ENCODE results near the gene UNC5C. TPM values are rescaled to one million over a fixed set of nuclear protein-coding genes. Genes with fewer than 3 reads are reported as not detected.
A peak's percentile ranks its signal among the peaks of the same experiment; 100 is the strongest.

UNC5C gene
- total RNA-seq, 2 experiments from 2014 or later, result not detected

- Histone ChIP-seq H3K9me3 (ENCODE audit: low read length) (no peaks in the 10 kb centered on the region), H3K36me3 (ENCODE audit: insufficient read depth, low read length) (no peaks in the 10 kb centered on the region), H3K4me2 (ENCODE audit: low read length) (no peak overlapping the region), H3K4me3 (ENCODE audit: low read depth, low read length, poor library complexity, severe bottlenecking) (no peak overlapping the region), H4K20me1 (ENCODE audit: insufficient read depth, low read length) (no peaks in the 10 kb centered on the region), H3K9me2 (ENCODE audit: insufficient read depth, low read length) (no peaks in the 10 kb centered on the region), H3K79me2 (ENCODE audit: insufficient read depth, low read depth, low read length) (no peaks in the 10 kb centered on the region), H2AFZ (ENCODE audit: low read length) (no peak overlapping the region), H3K27ac (ENCODE audit: low read depth, low read length, poor library complexity, severe bottlenecking) (peak overlapping the region; percentile 59), H3K4me1 (ENCODE audit: insufficient read depth, low read length, poor library complexity, severe bottlenecking) (peaks cover 79% of the 10 kb centered on the region)
- intact Hi-C loops (cut with micrococcal nuclease; ENCODE audit: unreplicated experiment), result no loop called here
- ChIA-PET CTCF (ENCODE audit: unreplicated experiment) (no interaction called here), POLR2A (no interaction called here)
- DNase-seq (ENCODE audit: low spot score), result no peak
- no peak for TF ChIP-seq EZH2phosphoT487 (IDR thresholded peaks at IDR 0.05; ENCODE audit: borderline replicate concordance, low read depth, low read length)
- TF ChIP-seq, protein P1, sequence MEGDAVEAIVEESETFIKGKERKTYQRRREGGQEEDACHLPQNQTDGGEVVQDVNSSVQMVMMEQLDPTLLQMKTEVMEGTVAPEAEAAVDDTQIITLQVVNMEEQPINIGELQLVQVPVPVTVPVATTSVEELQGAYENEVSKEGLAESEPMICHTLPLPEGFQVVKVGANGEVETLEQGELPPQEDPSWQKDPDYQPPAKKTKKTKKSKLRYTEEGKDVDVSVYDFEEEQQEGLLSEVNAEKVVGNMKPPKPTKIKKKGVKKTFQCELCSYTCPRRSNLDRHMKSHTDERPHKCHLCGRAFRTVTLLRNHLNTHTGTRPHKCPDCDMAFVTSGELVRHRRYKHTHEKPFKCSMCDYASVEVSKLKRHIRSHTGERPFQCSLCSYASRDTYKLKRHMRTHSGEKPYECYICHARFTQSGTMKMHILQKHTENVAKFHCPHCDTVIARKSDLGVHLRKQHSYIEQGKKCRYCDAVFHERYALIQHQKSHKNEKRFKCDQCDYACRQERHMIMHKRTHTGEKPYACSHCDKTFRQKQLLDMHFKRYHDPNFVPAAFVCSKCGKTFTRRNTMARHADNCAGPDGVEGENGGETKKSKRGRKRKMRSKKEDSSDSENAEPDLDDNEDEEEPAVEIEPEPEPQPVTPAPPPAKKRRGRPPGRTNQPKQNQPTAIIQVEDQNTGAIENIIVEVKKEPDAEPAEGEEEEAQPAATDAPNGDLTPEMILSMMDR (conservative IDR thresholded peaks at IDR 0.05; ENCODE audit: low read length), result no peak
- no TSS peak for BruUV-seq (replicated peaks)
Observed at GRCh38 chr4:95191537-95191936, 357.2 kb downstream of the UNC5C start.

DNA sequence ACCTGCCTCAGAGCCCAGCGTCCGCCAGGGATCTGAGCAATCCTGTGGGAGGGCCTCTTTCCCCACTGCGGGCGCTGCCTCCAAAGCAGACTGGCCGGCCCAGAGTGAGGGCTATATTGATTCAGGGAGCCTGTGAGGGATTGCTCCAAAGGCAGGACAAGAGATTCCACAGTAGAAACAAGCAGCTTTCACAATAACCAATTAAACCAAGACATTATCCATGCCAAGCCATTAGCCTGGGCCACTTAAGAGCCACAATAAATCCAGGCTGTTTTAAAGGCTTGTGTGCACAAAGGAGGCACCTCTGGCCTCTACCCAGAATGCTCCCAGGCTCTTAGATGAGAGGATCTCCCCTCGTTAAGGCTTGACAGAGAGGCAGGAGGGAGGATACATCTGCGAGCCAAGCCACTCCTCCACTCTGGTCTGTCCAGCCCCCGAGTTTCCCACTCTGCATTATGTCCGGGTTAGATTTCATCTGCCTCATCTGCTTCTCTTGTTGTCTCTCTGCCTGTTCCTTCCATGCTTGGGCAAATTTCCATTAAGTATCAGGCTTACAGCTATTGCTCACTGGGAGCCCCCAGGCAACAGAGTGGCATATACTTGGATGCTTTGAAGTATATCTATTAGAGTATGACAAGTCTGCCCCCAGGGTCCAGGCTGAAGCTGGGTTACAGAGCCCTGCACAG, 357.9 kb downstream of the UNC5C start:
- Histone ChIP-seq H3K4me1 (ENCODE audit: insufficient read depth, low read length, poor library complexity, severe bottlenecking) (peaks cover 75% of the 10 kb centered on the region), H3K9me3 (ENCODE audit: low read length) (no peaks in the 10 kb centered on the region), H3K4me2 (ENCODE audit: low read length) (no peak overlapping the region), H2AFZ (ENCODE audit: low read length) (no peak overlapping the region), H3K36me3 (ENCODE audit: insufficient read depth, low read length) (no peaks in the 10 kb centered on the region), H3K79me2 (ENCODE audit: insufficient read depth, low read depth, low read length) (no peaks in the 10 kb centered on the region), H3K27ac (ENCODE audit: low read depth, low read length, poor library complexity, severe bottlenecking) (peak overlapping the region; percentile 59), H4K20me1 (ENCODE audit: insufficient read depth, low read length) (no peaks in the 10 kb centered on the region), H3K9me2 (ENCODE audit: insufficient read depth, low read length) (no peaks in the 10 kb centered on the region), H3K4me3 (ENCODE audit: low read depth, low read length, poor library complexity, severe bottlenecking) (no peak overlapping the region)
- no peak for DNase-seq (ENCODE audit: low spot score)
- intact Hi-C loops (cut with micrococcal nuclease; ENCODE audit: unreplicated experiment), result no loop called here
- BruUV-seq (replicated peaks), result no TSS peak
- POLR2A ChIA-PET, result no interaction called here
- no peak for TF ChIP-seq EZH2phosphoT487 (IDR thresholded peaks at IDR 0.05; ENCODE audit: borderline replicate concordance, low read depth, low read length)
- TF ChIP-seq, protein P1 (conservative IDR thresholded peaks at IDR 0.05; ENCODE audit: low read length), result no peak
- CTCF ChIA-PET (ENCODE audit: unreplicated experiment), result no interaction called here

- intact Hi-C loops (cut with micrococcal nuclease; ENCODE audit: unreplicated experiment), result no loop called here
- H3K79me2 ChIP-seq (ENCODE audit: insufficient read depth, low read depth, low read length), result no peaks in the 10 kb centered on the region
- H3K27ac ChIP-seq (ENCODE audit: low read depth, low read length, poor library complexity, severe bottlenecking), result peak overlapping the region; percentile 80
- H4K20me1 ChIP-seq (ENCODE audit: insufficient read depth, low read length), result no peaks in the 10 kb centered on the region
- TF ChIP-seq EZH2phosphoT487 (IDR thresholded peaks at IDR 0.05; ENCODE audit: borderline replicate concordance, low read depth, low read length), result no peak
- TF ChIP-seq, protein P1 (conservative IDR thresholded peaks at IDR 0.05; ENCODE audit: low read length), result no peak
- peak overlapping the region; percentile 10; the same call in 1 of the 2 replicates for H2AFZ ChIP-seq (ENCODE audit: low read length)
- DNase-seq (ENCODE audit: low spot score), result peak; percentile 75
- ChIA-PET POLR2A (no interaction called here), CTCF (ENCODE audit: unreplicated experiment) (interaction anchor here (0.5 kb wide), 1 partner anchor 9 kb away, joined by 3 read pairs; no protein-coding TSS in a partner anchor)
- BruUV-seq (replicated peaks), result no TSS peak
- H3K4me2 ChIP-seq (ENCODE audit: low read length), result peak overlapping the region; percentile 38
- H3K36me3 ChIP-seq (ENCODE audit: insufficient read depth, low read length), result no peaks in the 10 kb centered on the region
- H3K4me1 ChIP-seq (ENCODE audit: insufficient read depth, low read length, poor library complexity, severe bottlenecking), result peaks cover 56% of the 10 kb centered on the region
- H3K9me3 ChIP-seq (ENCODE audit: low read length), result no peaks in the 10 kb centered on the region
- H3K9me2 ChIP-seq (ENCODE audit: insufficient read depth, low read length), result no peaks in the 10 kb centered on the region
- no peak overlapping the region for H3K4me3 ChIP-seq (ENCODE audit: low read depth, low read length, poor library complexity, severe bottlenecking)
Observed at GRCh38 chr4:95188701-95189370, 359.9 kb downstream of the UNC5C start.
